Stimulated activated CD4-positive, alpha-beta T cell treated with anti-CD3 and anti-CD28 coated beads, Interleukin-4, amount 100 ng/mL, for 4 hours (primary cell): ENCODE results near the gene AOC3.
"Not testable (repeated sequence)": the region's sequence is repeated elsewhere in the genome, so short reads cannot be mapped to it uniquely, and the experiment has no call there.

Experiments
- DNase-seq, 2 experiments: peaks; one replicate each; pipeline ENCODE4 v3.0.0-alpha.2; 2020

The AOC3 gene

DNA sequence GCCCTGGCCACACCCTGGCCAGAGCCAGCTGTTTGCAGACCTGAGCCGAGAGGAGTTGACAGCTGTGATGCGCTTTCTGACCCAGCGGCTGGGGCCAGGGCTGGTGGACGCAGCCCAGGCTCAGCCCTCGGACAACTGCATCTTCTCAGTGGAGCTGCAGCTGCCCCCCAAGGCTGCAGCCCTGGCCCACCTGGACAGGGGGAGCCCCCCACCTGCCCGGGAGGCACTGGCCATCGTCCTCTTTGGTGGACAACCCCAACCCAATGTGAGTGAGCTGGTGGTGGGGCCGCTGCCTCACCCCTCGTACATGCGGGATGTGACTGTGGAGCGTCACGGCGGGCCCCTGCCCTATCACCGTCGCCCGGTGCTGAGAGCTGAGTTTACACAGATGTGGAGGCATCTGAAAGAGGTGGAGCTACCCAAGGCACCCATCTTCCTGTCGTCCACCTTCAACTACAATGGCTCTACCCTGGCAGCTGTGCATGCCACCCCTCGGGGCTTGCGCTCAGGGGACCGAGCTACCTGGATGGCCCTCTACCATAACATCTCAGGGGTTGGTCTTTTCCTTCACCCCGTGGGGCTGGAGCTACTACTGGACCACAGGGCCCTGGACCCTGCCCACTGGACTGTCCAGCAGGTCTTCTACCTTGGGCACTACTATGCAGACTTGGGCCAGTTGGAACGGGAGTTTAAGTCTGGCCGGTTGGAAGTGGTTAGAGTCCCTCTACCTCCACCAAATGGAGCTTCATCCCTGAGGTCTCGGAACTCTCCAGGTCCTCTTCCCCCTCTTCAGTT, 6.0 kb upstream of the AOC3 start:
- DNase-seq, result no peak

DNA sequence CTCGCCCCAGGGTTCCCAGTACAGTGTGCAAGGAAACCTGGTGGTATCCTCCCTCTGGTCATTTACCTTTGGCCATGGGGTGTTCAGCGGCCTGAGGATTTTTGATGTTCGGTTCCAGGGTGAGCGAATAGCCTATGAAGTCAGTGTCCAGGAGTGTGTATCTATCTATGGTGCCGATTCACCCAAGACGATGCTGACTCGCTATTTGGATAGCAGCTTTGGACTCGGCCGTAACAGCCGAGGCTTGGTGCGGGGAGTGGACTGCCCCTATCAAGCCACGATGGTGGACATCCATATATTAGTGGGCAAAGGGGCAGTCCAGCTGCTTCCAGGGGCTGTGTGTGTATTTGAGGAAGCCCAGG, 5.5 kb upstream of the AOC3 start:
- no peak for DNase-seq

- DNase-seq, result no peak
Measured at GRCh38 chr17:42845918-42846593, 4.9 kb upstream of the AOC3 start.

GRCh38 chr17:42846594-42847280, 4.3 kb upstream of the AOC3 start:
- no peak for DNase-seq

GRCh38 chr17:42848093-42848492, 2.9 kb upstream of the AOC3 start:
- no peak for DNase-seq

GRCh38 chr17:42849031-42849430, 2.0 kb upstream of the AOC3 start:
- no peak for DNase-seq

DNA sequence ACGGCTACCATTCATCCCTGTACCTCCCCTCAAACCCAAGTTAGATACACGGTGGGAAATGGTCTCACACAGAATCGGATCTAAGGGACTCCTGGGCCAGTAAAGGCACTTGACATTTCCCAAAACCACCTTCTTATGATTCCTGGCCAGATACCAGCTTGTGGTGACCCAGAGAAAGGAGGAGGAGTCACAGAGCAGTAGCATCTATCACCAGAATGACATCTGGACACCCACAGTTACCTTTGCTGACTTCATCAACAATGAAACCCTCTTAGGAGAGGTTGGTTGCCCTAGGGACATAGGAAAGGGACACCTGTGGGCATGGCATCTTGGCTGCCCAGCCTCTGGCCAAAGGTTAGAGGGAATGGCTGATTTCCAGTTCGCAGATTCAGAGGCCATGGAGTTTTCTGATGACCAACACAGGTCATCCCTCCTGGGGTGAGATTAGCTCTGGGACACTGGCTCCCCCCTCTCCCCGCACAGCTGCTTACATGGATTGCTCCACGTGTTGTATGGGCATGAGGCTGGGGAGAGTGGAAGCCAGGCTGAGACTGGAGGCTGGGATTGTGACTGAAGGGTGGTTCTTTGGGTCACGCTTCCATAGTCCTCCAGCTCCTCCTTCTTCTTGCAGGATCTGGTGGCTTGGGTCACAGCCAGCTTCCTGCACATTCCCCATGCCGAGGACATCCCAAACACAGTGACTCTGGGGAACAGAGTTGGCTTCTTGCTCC, 1.4 kb upstream of the AOC3 start:
- no peak for DNase-seq

- DNase-seq, result not testable (repeated sequence)
Measured at GRCh38 chr17:42851371-42852240, 607 bp downstream of the AOC3 start.

DNA sequence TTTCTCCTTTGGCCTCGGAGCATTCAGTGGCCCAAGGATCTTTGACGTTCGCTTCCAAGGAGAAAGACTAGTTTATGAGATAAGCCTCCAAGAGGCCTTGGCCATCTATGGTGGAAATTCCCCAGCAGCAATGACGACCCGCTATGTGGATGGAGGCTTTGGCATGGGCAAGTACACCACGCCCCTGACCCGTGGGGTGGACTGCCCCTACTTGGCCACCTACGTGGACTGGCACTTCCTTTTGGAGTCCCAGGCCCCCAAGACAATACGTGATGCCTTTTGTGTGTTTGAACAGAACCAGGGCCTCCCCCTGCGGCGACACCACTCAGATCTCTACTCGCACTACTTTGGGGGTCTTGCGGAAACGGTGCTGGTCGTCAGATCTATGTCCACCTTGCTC, 1.4 kb downstream of the AOC3 start:
- no peak for DNase-seq

DNA sequence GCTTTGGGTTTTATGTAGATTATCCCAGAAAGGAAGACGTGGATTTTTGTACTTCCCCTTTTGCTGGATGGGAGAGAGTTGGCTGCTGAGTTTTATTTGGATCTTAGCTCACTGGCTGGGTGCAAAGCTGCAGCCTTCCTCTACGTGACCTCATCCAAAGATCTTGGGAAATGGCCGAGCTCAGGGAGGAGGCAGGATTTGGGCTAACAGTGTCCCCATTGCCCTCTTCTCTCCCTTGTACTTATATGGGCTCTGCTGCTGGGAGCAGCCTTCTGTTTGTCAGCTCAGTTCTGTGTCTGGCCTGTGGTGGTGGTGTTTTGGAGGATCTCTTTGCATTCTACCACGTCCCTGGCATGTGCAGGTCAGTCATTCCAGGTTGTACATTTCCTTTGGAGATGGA, 2.0 kb downstream of the AOC3 start:
- no peak for DNase-seq

DNA sequence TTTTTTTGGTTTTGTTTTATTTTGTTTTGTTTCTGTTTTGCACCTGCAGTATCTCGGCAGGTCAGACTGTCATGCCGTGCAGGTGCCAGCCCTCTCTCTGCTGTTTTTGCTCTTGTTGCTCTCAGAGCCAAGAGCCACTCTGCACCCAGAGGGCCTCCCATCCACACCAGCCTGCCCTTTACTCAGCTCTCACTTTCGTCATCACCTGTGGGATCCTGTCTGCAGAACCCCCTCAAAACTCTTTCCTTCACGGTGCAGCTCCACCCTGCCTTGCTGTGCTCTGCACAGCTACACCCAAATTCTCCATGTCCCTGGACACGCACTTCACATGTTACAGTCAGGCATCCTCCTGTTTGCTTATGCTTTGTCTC, 2.6 kb downstream of the AOC3 start:
- no peak for DNase-seq

GRCh38 chr17:42853968-42854790, 3.2 kb downstream of the AOC3 start:
- DNase-seq, result no peak

- no peak for DNase-seq
Measured at GRCh38 chr17:42855048-42855596, 4.1 kb downstream of the AOC3 start.

DNA sequence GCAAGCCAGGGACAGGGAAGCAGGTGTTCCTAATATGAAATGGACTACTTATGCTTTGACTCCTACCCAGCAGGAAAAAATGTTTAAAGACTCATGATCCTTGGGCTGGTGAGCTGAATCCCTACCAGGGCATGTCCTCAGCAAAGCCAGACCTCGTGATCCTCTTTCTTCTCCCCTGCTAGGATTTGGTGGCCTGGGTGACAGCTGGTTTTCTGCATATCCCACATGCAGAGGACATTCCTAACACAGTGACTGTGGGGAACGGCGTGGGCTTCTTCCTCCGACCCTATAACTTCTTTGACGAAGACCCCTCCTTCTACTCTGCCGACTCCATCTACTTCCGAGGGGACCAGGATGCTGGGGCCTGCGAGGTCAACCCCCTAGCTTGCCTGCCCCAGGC, 5.1 kb downstream of the AOC3 start:
- DNase-seq, result not testable (repeated sequence)

- DNase-seq, result not testable (repeated sequence)
Measured at GRCh38 chr17:42856516-42856915, 5.5 kb downstream of the AOC3 start.

GRCh38 chr17:42857389-42857788, 6.4 kb downstream of the AOC3 start:
- no peak for DNase-seq

DNA sequence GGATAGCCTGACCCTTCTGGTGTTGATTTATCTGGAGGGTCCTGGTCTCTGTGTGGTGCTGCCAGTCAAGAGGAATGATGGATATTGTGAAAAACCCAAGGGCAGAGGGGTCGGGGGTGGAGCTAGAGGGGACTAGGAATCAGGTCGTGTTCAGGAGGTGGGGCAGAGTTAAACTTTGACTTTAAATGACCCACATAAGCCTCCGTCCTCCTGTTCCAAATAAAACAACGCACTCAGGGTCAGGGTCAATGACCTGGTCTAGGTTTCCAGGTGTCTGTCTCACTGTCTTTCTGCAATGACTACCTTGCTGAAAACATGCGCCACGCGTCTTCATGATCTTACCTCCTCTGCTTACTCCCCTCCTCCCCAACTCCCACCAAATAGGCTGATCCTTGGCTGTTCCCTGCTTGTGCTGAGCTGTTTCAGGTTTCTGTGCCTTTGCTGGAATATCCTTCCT, 14.7 kb downstream of the AOC3 start:
- DNase-seq, result no peak

GRCh38 chr17:42866216-42866615, 15.2 kb downstream of the AOC3 start:
- DNase-seq, result no peak

DNA sequence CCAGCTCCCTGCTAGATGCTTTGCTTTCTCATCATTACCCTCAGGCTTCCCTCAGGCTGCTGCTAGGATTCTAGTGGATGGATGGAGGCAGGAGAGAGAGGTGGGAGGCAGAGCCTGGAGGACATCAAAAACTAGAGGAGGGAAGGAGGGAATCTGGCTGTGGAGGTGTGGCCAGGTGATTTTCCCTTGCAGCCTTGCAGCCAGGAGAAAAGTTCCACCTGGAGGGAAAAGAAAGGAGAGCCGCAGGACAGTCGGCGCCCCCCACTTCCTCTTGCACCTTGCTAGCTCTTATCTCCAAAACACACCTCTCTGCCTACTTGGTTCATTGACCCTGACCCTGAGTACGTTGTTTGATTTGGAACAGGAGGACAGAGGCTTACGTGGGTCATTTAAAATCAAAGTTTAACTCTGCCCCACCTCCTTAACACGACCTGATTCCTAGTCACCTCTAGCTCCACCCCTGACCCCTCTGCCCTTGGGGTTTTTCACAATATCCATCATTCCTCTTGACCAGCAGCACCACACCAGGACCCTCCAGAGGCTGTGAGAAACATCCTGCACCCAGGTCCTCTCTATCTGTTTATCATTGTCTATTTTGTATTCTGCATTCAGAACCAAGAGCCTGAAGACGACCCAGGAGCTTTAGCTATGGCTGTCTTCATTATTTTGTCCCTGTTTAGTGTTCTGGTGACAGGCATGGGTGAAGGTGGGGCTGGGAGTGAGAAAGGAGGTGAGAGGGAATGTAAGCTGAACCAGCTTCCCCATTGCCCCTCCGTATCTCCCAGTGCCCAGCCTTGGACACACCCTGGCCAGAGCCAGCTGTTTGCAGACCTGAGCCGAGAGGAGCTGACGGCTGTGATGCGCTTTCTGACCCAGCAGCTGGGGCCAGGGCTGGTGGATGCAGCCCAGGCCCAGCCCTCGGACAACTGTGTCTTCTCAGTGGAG, 15.9 kb downstream of the AOC3 start:
- no peak for DNase-seq
